Measurements from ENCODE around the gene SOX6.

The SOX6 gene

DNA sequence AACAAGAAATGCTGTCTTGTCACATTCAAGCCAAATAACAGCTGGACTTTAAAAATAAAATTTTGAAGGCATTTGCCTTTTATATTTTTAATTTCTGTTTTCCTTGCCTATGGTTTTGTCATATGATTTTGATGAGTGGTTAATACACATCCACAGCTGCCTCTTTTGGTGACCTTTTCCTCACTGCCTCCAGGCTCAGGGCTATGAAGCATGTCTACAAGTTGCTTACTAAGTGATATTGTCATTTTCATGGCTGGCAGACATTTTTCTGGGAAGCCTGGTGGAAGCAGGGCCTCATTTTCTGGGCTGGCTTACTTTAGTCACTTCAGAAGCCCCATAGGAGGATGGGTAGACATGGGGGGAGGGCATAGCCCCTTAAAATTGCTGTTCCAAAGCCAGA lies 344.9 kb downstream of the SOX6 start:
- no peak overlapping the region for H3K4me3 ChIP-seq (ENCODE audit: low read depth, low read length)

DNA sequence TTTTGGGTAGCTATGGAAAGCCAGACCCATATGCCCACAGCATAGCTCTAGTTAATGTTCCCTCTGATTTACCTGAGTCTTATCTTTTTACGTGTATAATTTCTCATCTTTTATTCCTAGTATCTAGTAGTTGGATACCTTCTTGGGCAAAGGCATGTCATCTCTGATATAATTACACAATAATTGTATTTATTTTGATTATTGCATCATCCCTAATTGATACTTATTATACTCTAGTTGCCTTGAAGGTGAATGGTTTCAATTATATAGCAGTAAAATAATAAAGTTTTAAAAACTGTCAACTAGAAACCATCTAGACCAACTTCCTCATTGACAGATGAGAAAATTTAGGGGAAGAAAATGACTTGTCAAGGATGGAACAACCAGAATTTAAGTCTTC lies 347.3 kb downstream of the SOX6 start:
- H3K4me3 ChIP-seq (ENCODE audit: low read depth, low read length): no peak overlapping the region

DNA sequence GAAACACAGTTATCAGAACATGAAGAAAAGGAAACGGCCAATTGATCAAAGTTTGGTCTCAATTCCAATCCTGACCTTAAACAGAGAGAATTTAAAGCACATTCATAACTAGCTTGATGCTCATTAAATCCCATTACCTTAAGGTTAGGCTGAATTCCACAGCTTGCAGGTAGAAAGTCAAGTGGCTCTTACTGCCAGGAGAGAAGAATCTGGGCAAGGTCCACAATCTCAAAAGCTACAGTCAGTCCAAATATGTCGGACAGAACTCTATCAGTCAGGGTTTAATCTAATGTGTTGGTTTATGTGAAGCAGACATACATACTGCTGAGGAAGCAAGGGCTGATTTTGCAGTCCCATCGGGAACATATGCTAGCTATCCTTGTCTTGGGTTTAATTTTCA lies 348.8 kb downstream of the SOX6 start:
- H3K4me3 ChIP-seq (ENCODE audit: low read depth, low read length): no peak overlapping the region

DNA sequence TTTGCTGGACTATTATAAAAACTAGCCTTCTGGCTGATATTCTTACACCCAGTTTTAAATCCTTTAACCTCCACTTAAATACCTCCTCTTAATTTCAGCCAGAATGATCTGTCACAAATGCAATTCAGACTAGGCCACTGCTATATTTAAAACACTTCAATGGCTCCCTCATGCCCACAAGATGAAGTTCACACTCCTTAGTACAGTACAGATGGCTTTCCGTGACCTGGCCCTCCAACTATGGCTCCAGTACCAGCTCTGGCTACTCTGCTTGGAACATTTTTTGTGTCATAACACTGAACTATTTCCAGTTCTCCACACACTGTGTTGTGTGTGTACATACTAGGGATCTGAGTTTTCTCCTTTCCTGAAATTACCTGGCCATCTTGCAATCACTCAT lies 353.4 kb downstream of the SOX6 start:
- no peak overlapping the region for H3K4me3 ChIP-seq (ENCODE audit: low read depth, low read length)

DNA sequence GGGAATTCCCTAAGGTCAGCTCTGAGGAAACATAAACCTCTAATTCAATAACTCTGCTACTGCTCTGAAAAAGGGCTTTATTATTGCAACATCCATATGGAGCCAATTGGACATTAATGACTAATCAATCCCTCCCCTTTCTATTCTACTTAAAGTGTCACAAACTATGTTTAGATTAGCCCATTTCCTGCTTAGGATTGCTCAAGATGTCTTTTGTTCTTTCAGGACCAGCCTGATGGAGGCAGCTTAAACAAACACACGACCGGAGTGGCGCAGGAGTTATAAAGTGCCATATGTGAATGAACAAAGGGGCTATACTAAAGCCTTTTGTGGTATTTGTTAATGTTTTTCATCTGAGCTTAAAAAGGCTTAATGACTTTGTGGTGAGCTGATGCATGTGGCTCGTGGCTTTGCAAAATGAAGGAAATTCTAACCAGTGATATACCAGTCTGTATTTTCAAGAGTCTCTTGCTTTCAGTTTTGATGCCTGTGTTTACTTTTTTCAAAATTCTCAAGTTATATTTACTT lies 354.4 kb downstream of the SOX6 start:
- H3K4me3 ChIP-seq (ENCODE audit: low read depth, low read length): no peak overlapping the region

DNA sequence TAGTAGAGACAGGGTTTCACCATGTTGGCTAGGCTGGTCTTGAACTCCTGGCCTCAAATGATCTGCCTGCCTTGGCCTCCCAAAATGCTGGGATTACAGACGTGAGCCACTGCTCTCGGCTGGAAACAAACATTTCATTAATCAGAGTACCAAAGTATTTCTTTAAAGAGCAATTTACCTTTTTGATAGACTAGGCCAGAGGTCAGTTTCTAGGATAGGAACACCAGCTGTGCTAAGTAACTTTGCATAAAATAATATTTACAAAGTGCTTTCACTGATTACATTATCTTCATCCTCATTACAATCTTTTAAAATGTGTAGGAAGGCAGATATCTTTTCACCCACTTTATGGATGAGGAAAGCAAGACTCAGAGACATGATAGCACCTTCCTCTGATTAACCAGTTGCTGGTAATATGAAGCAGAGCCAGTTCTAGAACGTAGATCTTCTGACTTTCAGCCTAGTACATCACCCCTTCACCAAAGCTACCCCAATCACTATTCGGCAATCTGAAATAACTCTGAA lies 355.2 kb downstream of the SOX6 start:
- H3K4me3 ChIP-seq (ENCODE audit: low read depth, low read length): no peak overlapping the region

DNA sequence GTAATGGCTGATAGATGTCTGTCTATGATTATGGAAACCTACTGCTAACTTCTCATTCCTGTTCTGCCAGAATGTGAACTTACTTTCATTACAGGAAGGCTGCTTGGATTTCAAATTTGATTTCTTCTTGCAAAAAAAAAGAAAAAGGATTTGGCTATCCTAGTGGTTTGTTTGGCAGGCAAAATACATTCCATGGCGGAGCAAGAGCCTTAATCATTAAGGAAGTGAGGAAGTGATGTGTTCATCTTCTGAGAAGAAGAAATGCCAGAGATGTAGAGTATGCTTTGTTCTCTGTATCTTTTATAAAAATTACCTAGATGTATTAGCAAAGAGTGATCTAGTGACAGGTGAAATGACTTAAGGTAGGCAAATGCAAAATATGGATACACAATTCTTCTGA lies 356.3 kb downstream of the SOX6 start:
- no peak overlapping the region for H3K4me3 ChIP-seq (ENCODE audit: low read depth, low read length)

DNA sequence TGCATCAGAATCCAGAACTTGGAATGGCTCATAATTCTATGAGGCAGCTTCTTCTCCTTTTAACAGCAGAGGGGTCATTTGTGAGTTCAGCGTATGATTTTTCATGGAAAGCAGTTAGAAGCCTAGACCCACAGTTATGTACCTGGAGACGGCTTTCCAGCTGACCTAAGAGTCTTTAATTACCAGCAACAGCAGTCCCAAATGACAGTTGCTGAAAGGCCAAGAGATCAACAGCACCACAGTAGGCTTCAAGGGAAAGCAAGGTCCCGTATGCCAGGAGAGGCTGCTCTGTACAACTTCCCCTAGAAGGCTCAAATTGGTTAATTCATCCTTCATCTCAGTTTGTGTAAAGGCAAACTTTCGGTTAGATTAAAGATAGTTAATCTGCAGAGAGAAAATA lies 363.0 kb downstream of the SOX6 start:
- no peak overlapping the region for H3K4me3 ChIP-seq (ENCODE audit: low read depth, low read length)

DNA sequence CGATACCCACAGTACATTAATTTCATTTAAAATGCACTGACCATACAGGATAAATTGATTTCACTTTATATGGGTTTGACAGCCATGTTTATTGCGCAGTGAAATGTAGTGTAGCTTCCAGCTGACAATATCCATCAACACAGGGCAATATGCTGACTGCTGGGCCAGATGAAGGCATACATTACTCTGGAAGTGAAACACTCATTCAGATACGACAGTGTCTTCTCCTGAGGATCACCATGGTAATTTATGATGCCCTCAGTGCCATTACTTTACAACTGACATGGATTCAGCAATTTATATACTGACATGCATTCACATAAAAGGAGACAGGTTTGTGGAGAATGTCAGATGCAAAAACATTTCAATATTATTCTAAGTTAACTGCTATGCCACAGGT lies 365.1 kb downstream of the SOX6 start:
- no peak overlapping the region for H3K4me3 ChIP-seq (ENCODE audit: low read depth, low read length)

DNA sequence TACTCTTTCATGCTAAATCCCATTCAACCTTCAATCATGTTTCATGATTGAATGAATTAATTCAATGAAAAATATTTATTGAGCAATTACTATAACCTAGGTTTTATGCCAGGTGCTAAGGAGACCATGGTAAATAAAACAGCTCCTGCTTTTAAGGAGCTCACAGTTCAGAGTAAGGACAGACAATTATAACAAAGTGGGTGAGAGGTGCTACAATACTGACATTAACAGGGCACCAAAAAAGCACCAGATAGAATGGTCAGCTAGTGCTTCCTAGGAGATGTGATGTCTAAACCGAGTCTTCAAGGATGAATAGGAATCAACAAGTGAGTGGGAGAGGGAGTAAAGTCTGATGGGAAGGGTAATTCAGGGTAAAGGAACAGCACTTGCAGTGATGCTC lies 366.7 kb downstream of the SOX6 start:
- no peak overlapping the region for H3K4me3 ChIP-seq (ENCODE audit: low read depth, low read length)

DNA sequence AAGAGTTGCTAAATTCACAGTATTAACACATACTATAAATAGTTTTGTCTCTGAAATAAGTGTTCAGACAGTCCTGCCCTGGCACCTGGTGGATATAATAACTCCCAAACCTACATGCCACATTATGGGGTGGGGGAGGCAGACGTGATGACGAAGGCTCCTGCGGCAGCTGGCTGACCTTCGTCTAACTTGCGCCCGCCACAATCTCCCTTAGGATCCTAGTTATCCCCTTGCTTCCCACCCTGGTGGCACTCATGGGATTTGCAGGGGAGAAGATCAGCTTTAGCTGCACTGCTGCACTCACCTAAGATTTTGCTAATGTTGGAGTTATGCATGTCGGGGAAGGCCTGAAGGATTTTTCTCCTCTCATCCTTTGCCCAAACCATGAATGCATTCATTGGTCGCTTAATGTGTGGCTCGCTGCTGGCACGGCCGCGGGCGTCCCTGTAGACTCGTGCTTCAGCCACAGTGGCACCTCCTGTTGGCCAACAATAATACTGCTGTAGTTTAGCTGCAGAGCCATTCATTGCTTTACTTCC lies 367.6 kb downstream of the SOX6 start:
- no peak overlapping the region for H3K4me3 ChIP-seq (ENCODE audit: low read depth, low read length)

DNA sequence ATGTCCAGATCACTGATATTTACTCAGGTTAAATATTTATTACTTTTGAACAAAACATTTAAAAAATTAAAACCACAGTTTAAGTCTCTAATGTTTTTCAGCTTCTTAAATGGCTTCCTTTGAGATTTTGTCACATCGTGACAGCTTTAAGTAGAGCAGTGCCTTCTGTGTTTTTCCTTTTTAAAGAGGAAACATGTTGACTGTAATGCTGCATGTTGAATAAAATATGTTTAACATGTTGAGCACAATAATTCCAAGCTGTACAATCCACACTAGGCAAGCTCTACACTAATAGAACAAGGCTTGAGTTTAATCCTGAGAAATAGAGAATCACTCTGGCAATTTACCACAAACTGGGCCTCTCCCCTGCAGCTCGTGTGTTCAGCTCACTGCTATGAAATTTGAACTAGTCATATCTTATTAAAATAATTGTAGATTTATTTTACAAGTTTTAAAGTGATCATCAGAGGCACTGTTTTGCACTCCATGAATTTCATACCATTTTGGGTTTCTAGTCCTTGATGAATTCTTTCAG lies 368.3 kb downstream of the SOX6 start:
- no peak overlapping the region for H3K4me3 ChIP-seq (ENCODE audit: low read depth, low read length)

DNA sequence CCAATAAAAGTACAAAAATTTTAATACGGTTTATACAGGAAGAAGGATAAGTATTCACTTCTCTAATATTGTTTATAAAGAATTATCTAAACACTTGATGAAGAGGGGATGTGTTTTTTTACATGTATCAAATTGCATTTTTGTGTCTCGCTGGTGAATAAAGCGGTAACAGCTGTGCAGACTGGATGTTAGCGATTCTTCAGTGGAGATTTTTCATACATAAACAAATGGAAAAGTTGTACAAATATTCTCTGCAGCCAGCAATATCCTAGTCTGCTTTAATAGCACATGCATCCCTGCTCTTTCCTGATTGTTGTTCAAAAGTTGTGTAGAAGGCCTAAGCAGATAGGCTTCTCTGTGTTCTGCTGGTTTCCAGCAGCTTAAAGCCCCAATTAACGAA lies 369.3 kb downstream of the SOX6 start:
- H3K4me3 ChIP-seq (ENCODE audit: low read depth, low read length): no peak overlapping the region

DNA sequence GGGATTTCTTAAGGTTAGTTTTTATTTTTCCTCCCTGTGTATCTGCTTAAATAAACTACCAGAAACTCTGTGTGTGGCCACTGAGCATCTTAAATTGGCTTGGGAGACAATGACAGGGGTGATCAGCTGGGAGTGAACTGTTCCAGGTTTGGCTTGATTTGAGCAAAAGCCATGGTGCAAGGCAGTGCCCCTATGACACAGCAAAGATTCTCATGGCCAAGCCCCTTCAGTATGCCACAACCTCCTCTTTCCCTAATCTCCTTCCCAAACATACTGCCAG lies 370.5 kb downstream of the SOX6 start:
- no peak overlapping the region for H3K4me3 ChIP-seq (ENCODE audit: low read depth, low read length)

DNA sequence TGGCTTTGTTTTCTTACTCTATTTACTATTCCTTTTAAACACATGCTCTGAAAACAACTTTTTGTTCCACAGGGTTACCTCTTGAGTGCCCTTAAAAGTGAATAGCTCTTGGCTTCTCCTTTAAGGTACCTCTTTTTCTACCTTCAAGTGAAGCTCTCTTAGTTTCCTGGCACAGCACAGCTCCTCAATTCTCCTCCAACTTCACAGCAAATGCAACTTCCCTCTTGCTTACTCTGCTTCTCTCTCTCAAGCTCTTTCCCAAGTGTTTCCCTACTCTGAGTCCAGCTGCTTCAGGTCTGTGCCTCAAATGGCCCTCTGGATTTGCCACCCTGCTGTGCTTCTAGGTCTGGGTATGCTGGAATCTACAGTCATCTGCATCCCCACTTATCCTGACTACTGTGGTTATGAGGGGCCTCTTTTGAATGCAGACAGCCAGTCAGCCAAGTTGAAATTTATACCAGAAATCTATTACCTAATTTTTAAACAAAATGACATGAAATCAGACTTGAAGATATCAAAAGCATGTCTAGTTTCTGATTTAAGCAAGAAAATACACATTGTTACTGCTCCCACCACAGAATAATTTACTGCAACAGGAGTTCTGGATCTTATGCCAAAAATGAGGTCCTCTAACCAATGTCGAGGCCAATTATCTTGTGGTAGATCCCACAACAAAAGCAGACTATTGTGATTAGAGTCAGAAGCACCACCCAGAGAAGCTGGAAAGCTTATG lies 371.1 kb downstream of the SOX6 start:
- no peak overlapping the region for H3K4me3 ChIP-seq (ENCODE audit: low read depth, low read length)

DNA sequence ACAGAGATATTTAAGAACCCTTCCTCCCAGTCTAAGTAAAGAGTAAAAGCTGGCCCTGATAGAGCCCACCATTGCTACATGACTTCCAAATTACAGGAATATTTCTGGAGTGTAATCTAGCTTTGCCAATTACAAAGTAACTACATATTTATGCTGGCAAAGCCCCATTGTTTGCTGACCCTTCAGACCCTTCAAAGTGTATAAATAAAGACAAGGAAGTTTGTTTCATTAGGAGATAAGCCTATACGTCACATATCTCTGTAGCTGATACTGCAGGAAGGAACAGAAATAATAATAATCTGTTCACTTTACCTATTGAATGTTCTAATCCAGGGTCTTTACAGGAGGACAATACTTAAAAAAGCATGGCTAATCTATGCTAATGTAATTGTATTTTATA lies 375.1 kb downstream of the SOX6 start:
- H3K4me3 ChIP-seq (ENCODE audit: low read depth, low read length): no peak overlapping the region

DNA sequence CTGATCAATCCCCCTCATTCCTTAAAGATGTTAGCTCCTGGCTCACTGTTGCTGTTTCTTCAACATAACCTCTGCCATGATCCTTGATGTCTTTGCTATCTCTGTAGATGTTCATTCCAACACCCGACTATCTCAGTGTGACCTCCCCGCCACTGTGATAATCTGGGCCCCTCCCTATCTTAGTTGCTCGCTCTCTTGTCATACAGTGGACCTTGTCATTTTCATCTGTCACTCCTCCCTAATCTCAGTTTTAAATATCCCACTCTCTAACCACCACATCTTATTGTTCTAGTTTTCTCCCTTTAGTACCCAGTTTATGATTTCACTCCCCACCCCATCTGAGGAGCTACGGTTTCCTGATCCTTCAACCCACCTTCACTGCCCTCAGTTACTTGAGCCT lies 379.2 kb downstream of the SOX6 start:
- no peak overlapping the region for H3K4me3 ChIP-seq (ENCODE audit: low read depth, low read length)

DNA sequence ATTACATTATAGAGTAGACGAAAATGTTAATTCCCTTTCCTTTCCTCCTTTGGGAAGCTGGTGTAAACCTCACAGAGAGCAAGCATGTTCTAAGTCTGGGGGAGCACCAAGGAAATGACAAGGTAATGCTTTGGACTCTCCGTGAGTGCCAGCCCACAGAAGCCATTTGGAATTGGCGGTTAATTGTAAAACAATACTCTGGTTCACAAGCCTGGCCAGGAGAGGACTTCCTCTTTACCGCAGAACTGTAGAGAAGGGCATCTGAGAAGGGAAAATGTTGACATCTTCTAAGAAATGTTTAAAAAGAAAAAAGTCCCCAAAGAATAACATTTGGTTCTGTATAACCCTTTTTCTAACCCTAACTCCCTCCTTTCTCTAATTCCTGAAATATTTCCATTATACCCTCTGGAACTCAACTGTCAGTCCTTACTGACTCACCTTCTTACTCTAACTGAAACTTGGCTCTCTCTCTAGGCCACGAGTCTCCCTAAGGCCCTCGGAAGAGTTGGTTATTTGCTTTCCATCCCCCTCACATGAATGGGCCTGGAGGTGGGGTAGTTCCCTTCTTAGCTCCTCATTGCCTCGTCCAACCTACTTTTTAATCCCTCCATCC lies 379.8 kb downstream of the SOX6 start:
- no peak overlapping the region for H3K4me3 ChIP-seq (ENCODE audit: low read depth, low read length)

DNA sequence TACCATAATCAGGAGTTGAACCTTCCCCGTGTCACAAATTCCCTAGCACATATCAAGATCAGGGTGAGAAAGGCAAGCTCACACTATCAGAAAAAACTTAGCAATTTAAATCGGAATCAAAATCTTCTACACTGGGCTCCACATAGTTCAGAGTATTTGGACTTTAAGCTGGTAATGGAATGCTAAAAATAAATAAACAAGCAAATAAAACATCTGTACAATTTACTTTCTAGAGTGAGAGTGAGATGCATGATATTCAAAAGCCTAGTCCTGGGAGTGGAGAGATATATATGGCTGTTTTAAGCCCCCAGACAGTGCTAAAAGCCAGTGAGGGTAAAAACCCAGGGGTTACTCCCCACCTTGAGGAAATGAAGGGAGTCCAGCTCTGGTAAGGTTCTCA lies 380.6 kb downstream of the SOX6 start:
- no peak overlapping the region for H3K4me3 ChIP-seq (ENCODE audit: low read depth, low read length)

DNA sequence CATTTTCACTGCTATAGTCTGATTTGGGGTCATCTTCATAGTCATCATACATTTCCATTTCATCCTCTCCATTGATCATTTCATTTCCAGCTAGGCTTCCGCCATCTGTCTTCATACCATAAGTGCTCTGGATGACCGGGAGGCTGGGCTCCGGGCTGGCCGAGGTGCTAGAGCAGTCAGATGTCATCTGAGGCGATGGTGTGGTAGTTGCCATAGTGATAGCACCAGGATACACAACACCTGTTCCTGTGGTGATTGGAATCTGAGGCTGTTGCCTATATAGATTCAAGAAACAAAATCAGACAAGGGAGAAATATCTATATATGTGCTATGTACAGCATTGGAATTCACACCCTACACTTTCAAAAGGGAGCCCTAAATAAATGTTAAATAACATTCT lies 383.5 kb downstream of the SOX6 start:
- no peak overlapping the region for H3K4me3 ChIP-seq (ENCODE audit: low read depth, low read length)

DNA sequence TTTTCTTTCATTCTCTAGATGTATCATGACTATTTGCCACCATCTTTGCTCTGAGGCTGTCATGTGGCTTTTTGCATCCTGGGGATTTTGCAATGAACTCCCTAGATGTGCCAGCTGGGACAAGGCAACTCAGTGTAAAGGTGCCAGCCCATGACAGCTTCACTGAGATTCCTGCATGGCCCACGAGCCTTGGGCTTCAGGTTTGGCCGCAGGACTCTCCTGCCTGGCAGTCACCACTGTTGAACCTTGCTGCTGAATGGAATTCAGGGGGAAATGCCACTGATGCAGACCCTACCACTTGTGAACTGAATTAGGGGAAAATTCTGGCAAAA lies 385.2 kb downstream of the SOX6 start:
- no peak overlapping the region for H3K4me3 ChIP-seq (ENCODE audit: low read depth, low read length)

DNA sequence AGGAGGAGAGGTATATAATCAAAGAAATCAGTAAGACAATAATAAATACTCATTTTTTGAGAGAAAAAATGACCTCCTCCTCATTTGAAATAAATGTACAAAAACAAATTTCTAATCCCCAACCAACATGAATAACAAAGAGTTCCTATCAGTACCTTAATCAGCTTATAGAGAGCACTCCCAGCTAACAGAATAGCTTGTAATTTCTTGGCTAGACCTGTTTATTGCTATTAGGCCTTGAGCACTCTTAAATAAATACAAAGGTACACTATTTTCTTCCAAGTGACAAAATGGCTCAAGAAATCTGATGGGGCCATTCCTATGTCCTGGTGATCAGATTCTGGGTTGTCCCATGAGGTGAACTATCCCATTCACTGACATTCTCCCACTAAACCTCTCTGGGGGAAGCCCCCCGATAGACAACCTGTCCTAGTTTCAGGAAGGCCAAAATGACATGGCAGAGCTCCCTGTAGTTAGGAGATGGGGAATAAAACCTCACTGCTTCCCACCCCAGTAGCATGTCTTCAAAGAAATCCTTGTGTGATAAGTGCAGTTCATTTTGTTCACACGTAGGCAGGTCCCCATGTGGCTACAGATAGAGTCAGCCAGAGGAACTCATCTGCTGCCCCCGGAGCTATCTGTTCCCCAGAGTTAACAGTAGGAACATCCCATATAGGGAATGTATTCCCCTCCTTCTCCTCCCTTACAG lies 385.7 kb downstream of the SOX6 start:
- no peak overlapping the region for H3K4me3 ChIP-seq (ENCODE audit: low read depth, low read length)

Measured in iPS-11a (cell line).